OCI-LY1 (cell line): ENCODE results near the gene GINS3.

Source experiments
- CTCF ChIP-seq: fragments of 200-600 bp; sonication (generic), shearing (Covaris generic); IDR thresholded peaks from 2 replicates; pipeline ENCODE4 v1.5.1; 2017; ENCODE audit warnings: mild to moderate bottlenecking, antibody characterized with exemption, low read length, moderate library complexity, mixed read lengths
- EZH2 ChIP-seq: fragments of 200-600 bp; sonication (generic), shearing (Covaris generic); IDR thresholded peaks from 2 replicates; pipeline ENCODE4 v1.8.0; 2017; ENCODE audit warnings: borderline replicate concordance, mixed run types, mild to moderate bottlenecking, antibody characterized with exemption, low read length, moderate library complexity, mixed read lengths

- TF ChIP-seq CTCF, result no peak
- TF ChIP-seq EZH2, result no peak
Measured at GRCh38 chr16:58451265-58451689, 59.0 kb downstream of the GINS3 start.
